GM10248 (cell line): ENCODE data around the gene KCNJ10.
A peak's percentile ranks its signal among the peaks of the same experiment; 100 is the strongest.

ENCODE experiments used
- CTCF ChIA-PET: fragments of 300-600 bp; sonication (Branson Sonifier 250); formaldehyde crosslinking; extraction: SDS; loops from one replicate; lab custom pipeline; 2021; ENCODE audit warnings: antibody characterized with exemption; lab: Yijun Ruan, JAX
- POLR2A ChIA-PET: fragments of 350-650 bp; sonication (Branson Sonifier 250); formaldehyde crosslinking; extraction: SDS; loops from one replicate; lab custom pipeline; 2020; ENCODE audit warnings: antibody characterized with exemption; lab: Yijun Ruan, JAX
- DNase-seq: peaks from one replicate; pipeline ENCODE4 v3.0.0; 2012; ENCODE audit errors: extremely low spot score
- TF ChIP-seq, protein P1 (sequence below): IDR thresholded peaks from 2 replicates; pipeline ENCODE4 v1.5.1; 2012; ENCODE audit warnings: mild to moderate bottlenecking, low read depth; ENCODE audit errors: extremely low read depth, missing control alignments, control extremely low read depth

The KCNJ10 gene

DNA sequence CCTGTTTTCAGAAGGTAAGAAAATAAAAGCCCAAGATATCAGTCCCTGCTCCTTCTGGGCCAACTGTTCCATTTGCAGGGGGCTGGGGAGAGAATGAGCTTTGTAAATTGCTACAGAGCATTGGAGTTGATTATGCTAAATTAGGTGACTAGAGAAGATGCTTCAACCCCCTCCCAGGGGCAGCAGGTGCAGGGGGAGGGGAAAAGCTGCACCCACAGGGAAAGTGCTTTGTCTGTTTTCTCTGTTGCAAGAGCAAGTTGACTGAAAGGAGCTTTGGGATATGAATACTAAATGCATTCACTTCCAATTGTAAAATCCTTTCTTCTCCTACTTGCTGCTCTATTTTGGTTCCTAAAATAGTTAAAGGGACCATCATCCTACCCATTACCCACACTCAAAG, 21.6 kb downstream of the KCNJ10 start:
- CTCF ChIA-PET: interaction anchor here (0.9 to 45.2 kb wide), 6 partner anchors 11 to 328 kb away, joined by 3 to 983 read pairs (median 7); partner anchors contain the start of genes IGSF8, KCNJ10 and KCNJ9
- TF ChIP-seq, protein P1, sequence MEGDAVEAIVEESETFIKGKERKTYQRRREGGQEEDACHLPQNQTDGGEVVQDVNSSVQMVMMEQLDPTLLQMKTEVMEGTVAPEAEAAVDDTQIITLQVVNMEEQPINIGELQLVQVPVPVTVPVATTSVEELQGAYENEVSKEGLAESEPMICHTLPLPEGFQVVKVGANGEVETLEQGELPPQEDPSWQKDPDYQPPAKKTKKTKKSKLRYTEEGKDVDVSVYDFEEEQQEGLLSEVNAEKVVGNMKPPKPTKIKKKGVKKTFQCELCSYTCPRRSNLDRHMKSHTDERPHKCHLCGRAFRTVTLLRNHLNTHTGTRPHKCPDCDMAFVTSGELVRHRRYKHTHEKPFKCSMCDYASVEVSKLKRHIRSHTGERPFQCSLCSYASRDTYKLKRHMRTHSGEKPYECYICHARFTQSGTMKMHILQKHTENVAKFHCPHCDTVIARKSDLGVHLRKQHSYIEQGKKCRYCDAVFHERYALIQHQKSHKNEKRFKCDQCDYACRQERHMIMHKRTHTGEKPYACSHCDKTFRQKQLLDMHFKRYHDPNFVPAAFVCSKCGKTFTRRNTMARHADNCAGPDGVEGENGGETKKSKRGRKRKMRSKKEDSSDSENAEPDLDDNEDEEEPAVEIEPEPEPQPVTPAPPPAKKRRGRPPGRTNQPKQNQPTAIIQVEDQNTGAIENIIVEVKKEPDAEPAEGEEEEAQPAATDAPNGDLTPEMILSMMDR: no peak
- POLR2A ChIA-PET: no interaction called here
- no peak for DNase-seq

DNA sequence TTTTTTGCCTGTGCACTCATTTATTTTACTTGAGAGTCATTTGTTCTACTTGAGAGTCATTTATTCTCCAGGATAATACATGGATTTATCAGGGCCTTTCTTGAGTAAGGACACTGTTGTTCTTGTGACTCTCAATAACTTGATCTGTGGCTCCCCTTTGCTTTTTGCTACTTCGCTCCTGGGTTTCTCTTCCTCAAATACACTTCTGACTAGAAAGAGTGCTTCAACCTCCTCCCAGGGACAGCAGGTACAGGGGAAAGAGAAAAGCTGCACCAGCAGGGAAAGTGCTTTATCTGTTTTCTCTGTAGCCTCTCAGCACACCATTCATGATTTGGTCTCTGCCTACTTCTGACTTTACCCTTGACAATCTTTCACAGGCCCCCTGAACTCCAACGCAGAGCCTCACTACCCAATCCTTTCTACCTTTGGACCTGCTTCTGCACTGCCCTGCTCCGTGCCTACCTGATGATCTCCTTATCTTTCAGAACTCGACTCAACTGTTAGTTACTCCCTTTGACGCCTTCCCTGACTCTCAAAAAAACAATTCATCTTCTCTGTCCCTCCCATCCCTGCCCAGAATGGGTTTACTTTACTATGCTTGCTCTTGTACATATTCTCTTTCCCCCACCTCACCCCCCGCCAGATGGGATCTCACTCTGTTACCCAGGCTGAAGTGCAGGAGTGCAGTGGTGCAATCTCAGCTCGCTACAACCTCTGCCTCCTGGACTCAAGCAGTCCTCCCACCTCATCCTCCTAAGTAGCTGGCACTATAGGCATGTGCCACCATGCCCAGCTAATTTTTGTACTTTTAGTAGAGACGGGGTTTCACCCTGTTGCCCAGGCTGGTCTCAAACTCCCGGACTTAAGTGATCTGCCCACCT, 22.6 kb downstream of the KCNJ10 start:
- POLR2A ChIA-PET: no interaction called here
- DNase-seq: peak; percentile 45
- TF ChIP-seq, protein P1: no peak
- CTCF ChIA-PET: interaction anchor here (0.9 to 45.2 kb wide), 22 partner anchors 10 to 332 kb away, joined by 3 to 983 read pairs (median 7); partner anchors contain the start of genes IGSF8, KCNJ10, KCNJ9 and PIGM

DNA sequence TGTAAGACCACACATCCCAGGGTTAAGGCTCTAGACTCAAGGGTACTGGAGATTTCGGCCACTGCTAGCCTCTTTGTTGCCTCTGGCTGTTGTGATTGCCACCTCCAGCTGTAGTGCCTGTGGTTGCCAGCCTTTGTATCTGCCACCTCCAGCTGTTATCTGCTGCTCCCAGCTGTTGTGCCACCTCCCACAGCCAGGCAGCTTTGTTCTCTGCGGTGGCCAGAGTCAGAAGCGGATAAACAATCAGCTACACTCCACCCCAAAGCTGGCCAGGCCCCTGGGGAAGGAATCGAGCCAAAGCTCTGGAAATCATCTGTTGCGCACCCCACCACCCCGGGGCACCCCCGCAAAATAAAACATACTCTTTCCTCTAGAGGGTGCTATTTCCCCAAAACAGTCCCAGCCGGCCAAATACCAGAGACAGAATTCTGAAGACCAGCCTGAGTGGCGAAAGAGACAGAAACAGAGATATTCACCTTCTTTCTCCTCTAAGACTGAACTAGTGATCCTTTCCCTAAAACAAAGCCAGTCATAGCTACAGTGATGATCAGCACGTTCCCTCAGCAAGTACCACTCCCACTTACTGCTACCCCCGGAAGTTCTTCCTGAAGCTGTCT, 23.4 kb downstream of the KCNJ10 start:
- peak; percentile 82 for DNase-seq
- ChIA-PET CTCF (interaction anchor here (0.7 to 45.2 kb wide), 35 partner anchors 10 to 332 kb away, joined by 3 to 983 read pairs (median 5); partner anchors contain the start of genes IGSF8, KCNJ10, KCNJ9 and PIGM), POLR2A (no interaction called here)
- TF ChIP-seq, protein P1: peak; percentile 67

DNA sequence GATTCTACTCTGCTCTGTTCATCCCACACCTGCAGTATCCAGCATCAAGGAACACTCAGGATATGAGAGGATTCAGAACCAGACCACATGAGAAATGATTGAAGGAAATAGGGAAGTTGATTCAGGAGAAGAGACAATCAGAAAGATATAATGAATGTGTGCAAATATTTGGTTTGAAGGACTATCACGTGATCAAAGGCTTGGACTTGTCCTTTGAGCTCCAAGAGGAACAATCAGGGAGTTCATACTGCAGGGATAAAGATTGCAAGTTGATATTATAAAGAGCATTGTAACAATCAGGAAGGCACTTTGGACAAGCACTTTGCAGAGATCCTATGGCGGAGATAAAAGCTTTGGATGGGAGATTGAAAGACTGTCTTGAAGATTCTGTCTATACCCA, 24.3 kb downstream of the KCNJ10 start:
- TF ChIP-seq, protein P1: no peak
- ChIA-PET POLR2A (no interaction called here), CTCF (interaction anchor here (1.0 to 45.2 kb wide), 26 partner anchors 9 to 331 kb away, joined by 3 to 983 read pairs (median 6); partner anchors contain the start of genes IGSF8, KCNJ10, KCNJ9 and PIGM)
- no peak for DNase-seq

DNA sequence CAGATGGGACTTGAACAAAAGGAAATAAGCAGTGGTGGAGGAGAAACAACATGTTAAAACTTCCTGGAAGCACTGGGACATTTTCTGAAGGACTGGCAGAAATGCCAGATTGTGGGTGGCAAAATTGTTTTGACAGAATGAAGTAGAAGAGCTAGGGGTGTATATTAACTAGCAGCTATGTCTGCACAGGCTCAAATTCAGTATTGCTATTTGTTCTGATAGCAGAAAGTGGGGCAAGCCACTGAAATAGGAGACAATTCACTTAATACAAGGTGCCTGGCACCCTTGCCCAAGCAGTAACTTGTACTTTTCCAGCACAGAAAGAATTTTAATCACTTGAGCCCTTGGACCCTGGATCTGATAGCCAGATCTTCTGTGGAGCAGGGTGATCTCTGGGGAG, 26.4 kb downstream of the KCNJ10 start:
- CTCF ChIA-PET: interaction anchor here (1.2 to 45.2 kb wide), 3 partner anchors 9 to 41 kb away, joined by 4 to 983 read pairs (median 5); partner anchors contain the start of genes IGSF8, KCNJ10 and KCNJ9
- DNase-seq: no peak
- TF ChIP-seq, protein P1: no peak
- POLR2A ChIA-PET: no interaction called here

DNA sequence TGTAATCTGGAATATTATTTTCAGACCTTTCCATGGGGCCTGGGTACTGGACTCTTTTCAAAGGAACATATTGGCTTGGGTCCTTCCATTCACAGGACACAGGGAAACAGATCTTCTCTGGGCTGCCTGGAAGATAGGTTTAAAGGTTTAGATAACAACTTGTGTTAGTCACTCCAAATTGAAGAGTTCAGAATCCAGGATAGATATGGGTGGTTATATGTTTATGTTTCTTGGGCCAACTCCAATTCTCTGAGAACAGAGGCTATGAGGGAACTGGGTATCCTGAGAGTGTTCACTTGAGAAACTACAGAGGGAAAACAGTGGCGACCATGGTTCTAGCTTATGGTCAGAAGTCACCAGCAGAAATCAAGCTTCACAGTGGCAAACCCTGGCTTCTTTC, 29.5 kb downstream of the KCNJ10 start:
- CTCF ChIA-PET: interaction anchor here (1.0 to 45.2 kb wide), 5 partner anchors 8 to 61 kb away, joined by 4 to 983 read pairs (median 5); partner anchors contain the start of genes IGSF8, KCNJ10, KCNJ9 and PIGM
- TF ChIP-seq, protein P1: no peak
- POLR2A ChIA-PET: no interaction called here
- DNase-seq: no peak
